ENCODE results near the gene RPS25.

DNA sequence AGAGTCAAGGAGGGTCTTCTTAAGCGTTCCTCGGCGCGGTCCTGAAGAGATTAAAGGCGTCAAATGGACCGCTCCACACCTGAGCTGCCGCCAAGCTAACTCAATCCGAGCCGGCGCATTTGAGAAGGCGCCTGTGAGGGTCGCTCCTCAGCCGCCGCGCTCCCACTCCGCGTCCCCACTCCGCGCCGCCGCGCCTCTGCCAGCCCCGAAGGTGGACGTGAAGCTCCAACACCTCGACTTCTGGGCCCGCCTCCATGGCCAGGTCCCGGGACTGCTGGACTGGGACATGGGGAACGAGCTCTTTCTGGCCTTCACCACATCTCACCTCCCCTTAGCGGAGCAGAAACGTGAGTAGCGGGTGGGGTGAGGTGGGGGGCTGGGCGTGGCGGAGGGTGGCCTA, 46.5 kb downstream of the RPS25 start, which contains the start of gene FOXR1:
- TF ChIP-seq, protein P1, sequence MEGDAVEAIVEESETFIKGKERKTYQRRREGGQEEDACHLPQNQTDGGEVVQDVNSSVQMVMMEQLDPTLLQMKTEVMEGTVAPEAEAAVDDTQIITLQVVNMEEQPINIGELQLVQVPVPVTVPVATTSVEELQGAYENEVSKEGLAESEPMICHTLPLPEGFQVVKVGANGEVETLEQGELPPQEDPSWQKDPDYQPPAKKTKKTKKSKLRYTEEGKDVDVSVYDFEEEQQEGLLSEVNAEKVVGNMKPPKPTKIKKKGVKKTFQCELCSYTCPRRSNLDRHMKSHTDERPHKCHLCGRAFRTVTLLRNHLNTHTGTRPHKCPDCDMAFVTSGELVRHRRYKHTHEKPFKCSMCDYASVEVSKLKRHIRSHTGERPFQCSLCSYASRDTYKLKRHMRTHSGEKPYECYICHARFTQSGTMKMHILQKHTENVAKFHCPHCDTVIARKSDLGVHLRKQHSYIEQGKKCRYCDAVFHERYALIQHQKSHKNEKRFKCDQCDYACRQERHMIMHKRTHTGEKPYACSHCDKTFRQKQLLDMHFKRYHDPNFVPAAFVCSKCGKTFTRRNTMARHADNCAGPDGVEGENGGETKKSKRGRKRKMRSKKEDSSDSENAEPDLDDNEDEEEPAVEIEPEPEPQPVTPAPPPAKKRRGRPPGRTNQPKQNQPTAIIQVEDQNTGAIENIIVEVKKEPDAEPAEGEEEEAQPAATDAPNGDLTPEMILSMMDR (IDR thresholded peaks at IDR 0.05 in 8 of 11, conservative IDR thresholded peaks at IDR 0.05 in 3 of 11), result no peak
- TF ChIP-seq POLR2A (IDR thresholded peaks at IDR 0.05), result no peak
